Measurements from ENCODE around the gene LIME1.

LIME1 gene

GRCh38 chr20:63751471-63752271, 15.2 kb downstream of the LIME1 start:
- peak; percentile 19 for DNase-seq

GRCh38 chr20:63752411-63753101, 16.1 kb downstream of the LIME1 start:
- no peak for DNase-seq

GRCh38 chr20:63753381-63753780, 16.9 kb downstream of the LIME1 start:
- no peak for DNase-seq

GRCh38 chr20:63754008-63754407, 17.5 kb downstream of the LIME1 start:
- DNase-seq: no peak

- no peak for DNase-seq
Observed at GRCh38 chr20:63755933-63756647, 19.6 kb downstream of the LIME1 start.

GRCh38 chr20:63756648-63756991, 20.2 kb downstream of the LIME1 start:
- peak; percentile 48 for DNase-seq

- DNase-seq: no peak
Observed at GRCh38 chr20:63758152-63758551, 21.7 kb downstream of the LIME1 start.

GRCh38 chr20:63759377-63759901, 23.0 kb downstream of the LIME1 start:
- no peak for DNase-seq

GRCh38 chr20:63765082-63765873, 28.8 kb downstream of the LIME1 start:
- DNase-seq: no peak

GRCh38 chr20:63765902-63766301, 29.4 kb downstream of the LIME1 start:
- no peak for DNase-seq

GRCh38 chr20:63766695-63767426, 30.4 kb downstream of the LIME1 start:
- no peak for DNase-seq

GRCh38 chr20:63767456-63767855, 31.0 kb downstream of the LIME1 start:
- DNase-seq: no peak

- DNase-seq: no peak
Observed at GRCh38 chr20:63767886-63768285, 31.4 kb downstream of the LIME1 start.

- DNase-seq: no peak
Observed at GRCh38 chr20:63768591-63769515, 32.4 kb downstream of the LIME1 start.

- no peak for DNase-seq
Observed at GRCh38 chr20:63769891-63770474, 33.5 kb downstream of the LIME1 start.

GRCh38 chr20:63771046-63771707, 34.7 kb downstream of the LIME1 start:
- no peak for DNase-seq

GRCh38 chr20:63772781-63773518, 36.5 kb downstream of the LIME1 start:
- no peak for DNase-seq

- no peak for DNase-seq
Observed at GRCh38 chr20:63773571-63774241, 37.2 kb downstream of the LIME1 start.

GRCh38 chr20:63774306-63774705, 37.8 kb downstream of the LIME1 start:
- no peak for DNase-seq
